ENCODE measurements around the gene KRT31. TPM values are rescaled to one million over a fixed set of nuclear protein-coding genes. Genes with fewer than 3 reads are reported as not detected.

The KRT31 gene
- total and polyA plus RNA-seq, 2 of the 8 experiments (the other 6 are each of a cell fraction or from before 2014, with no cell fraction given): not detected

- Histone ChIP-seq H3K14ac (ENCODE audit: insufficient read length) (no peak within 1 kb of the TSS), H3K18ac (ENCODE audit: extremely low read depth, low read length) (no peak within 1 kb of the TSS), H3K56ac (replicated peaks; ENCODE audit: insufficient read length, low read depth, low read length) (no peak within 1 kb of the TSS), H3K27me3 (replicated peaks in 1 of 4; ENCODE audit: control insufficient read depth in 3 of 4, extremely low read depth in 1 of 4, insufficient read depth in 3 of 4, low read length in 3 of 4) (no peaks in the 10 kb centered on the region), H3K9me3 (ENCODE audit: insufficient read depth in 2 of 2, low read depth in 1 of 2, low read length in 1 of 2) (no peaks in the 10 kb centered on the region), H2BK120ac (replicated peaks; ENCODE audit: low read depth, low read length) (no peak within 1 kb of the TSS), H3K4ac (replicated peaks; ENCODE audit: insufficient read length, low read depth, low read length) (no peak within 1 kb of the TSS), H2BK5ac (ENCODE audit: low read depth, low read length) (no peak within 1 kb of the TSS), H2BK15ac (ENCODE audit: low read length) (no peak within 1 kb of the TSS), H2BK20ac (ENCODE audit: low read length) (no peak within 1 kb of the TSS), H3K4me2 (ENCODE audit: insufficient read depth in 1 of 2, low read depth in 2 of 2, low read length in 2 of 2) (no peak within 1 kb of the TSS), H3K23ac (ENCODE audit: insufficient read length) (no peak within 1 kb of the TSS), H2AK5ac (ENCODE audit: low read depth, low read length) (no peak within 1 kb of the TSS), H3K9ac (replicated peaks in 1 of 4; ENCODE audit: extremely low read depth in 1 of 4, low read depth in 3 of 4, low read length in 3 of 4) (0 out of 7 replicates have a peak within 1 kb of the TSS, but pooled peaks of 1 of the 4 experiments have one; percentile 13), H3K79me1 (ENCODE audit: low read depth, low read length) (no peaks in the 10 kb centered on the region), H3K36me3 (ENCODE audit: control insufficient read depth in 2 of 4, insufficient read depth in 4 of 4, low read length in 3 of 4) (no peaks in the 10 kb centered on the region), H4K91ac (replicated peaks; ENCODE audit: insufficient read length, low read length) (no peak within 1 kb of the TSS), H3K79me2 (ENCODE audit: control insufficient read depth in 1 of 2, insufficient read depth in 2 of 2, low read length in 2 of 2) (no peaks in the 10 kb centered on the region), H2AFZ (ENCODE audit: low read length) (no peak within 1 kb of the TSS), H4K8ac (ENCODE audit: extremely low read depth, insufficient read depth, low read length) (no peak within 1 kb of the TSS), H2BK12ac (ENCODE audit: low read depth, low read length) (no peak within 1 kb of the TSS), H4K5ac (ENCODE audit: insufficient read length, low read depth, low read length) (no peak within 1 kb of the TSS), H3K23me2 (ENCODE audit: low read depth, low read length) (no peaks in the 10 kb centered on the region), H3K4me1 (replicated peaks in 1 of 4; ENCODE audit: control insufficient read depth in 3 of 4, insufficient read depth in 4 of 4, low read length in 3 of 4) (peaks cover 0 to 3% (median 0%) of the 10 kb centered on the region in 4 experiments; a peak in 1 of 7 replicates), H3K4me3 (ENCODE audit: extremely low read depth in 1 of 4, insufficient read depth in 2 of 4, low read depth in 3 of 4, low read length in 4 of 4) (no peak within 1 kb of the TSS), H3K27ac (ENCODE audit: low read depth, low read length) (no peak within 1 kb of the TSS), H4K20me1 (replicated peaks in 1 of 2; ENCODE audit: control insufficient read depth in 1 of 2, insufficient read depth in 2 of 2, low read length in 2 of 2) (no peaks in the 10 kb centered on the region)
- ChIA-PET POLR2A (ENCODE audit: partially characterized antibody) (no interaction called here), CTCF (ENCODE audit: partially characterized antibody) (interaction anchor here (1.0 kb wide), 1 partner anchor 10 kb away, joined by 3 read pairs; no protein-coding TSS in a partner anchor)
- TF ChIP-seq SP2 (IDR thresholded peaks at IDR 0.05; ENCODE audit: low read length): no peak
- TF ChIP-seq EGR1 (IDR thresholded peaks at IDR 0.05; ENCODE audit: borderline replicate concordance, low read depth, low read length): no peak
- TF ChIP-seq POLR2A (IDR thresholded peaks at IDR 0.05; ENCODE audit: control extremely low read depth in 1 of 2, low read depth in 2 of 2, low read length in 2 of 2): no peak
- TF ChIP-seq ASH2L (IDR thresholded peaks at IDR 0.05; ENCODE audit: low read length): no peak
- TF ChIP-seq ATF2 (IDR thresholded peaks at IDR 0.05; ENCODE audit: low read length): no peak
- TF ChIP-seq USF2 (IDR thresholded peaks at IDR 0.05; ENCODE audit: low read length): no peak
- TF ChIP-seq KDM5A (IDR thresholded peaks at IDR 0.05; ENCODE audit: low read length): no peak
- TF ChIP-seq JUND (IDR thresholded peaks at IDR 0.05; ENCODE audit: low read length): no peak
- TF ChIP-seq FOSL1 (IDR thresholded peaks at IDR 0.05; ENCODE audit: insufficient read depth, low read depth, low read length): no peak
- no peak for TF ChIP-seq CREB1 (IDR thresholded peaks at IDR 0.05)
- no peak for TF ChIP-seq MAX (IDR thresholded peaks at IDR 0.05)
- FAIRE-seq (no peak), DNase-seq (ENCODE audit: low read depth in 1 of 2, low spot score in 2 of 2) (no peak)
- 95% methylated on average over 7 of the region's 13 CpGs; no CpG with 5 or more reads in 1 of the 2 experiments for WGBS, 2 experiments (ENCODE audit: extremely low coverage in 1 of 2, insufficient coverage in 1 of 2, insufficient read length in 1 of 2, insufficient replicate concordance in 2 of 2, low coverage in 1 of 2, low lambda C conversion rate in 2 of 2, missing lambda C conversion rate in 1 of 2)
These were observed 26.8 kb upstream of the KRT31 start, which contains the start of gene KRT37 for GRCh38 chr17:41424111-41424635. Gene KRT37, minus strand, starts transcription at chr17:41424585. Its CDS starts 62 bp downstream, at chr17:41424523.
